IPS-18c (cell line): ENCODE measurements around the gene KRT2.
"Not testable (repeated sequence)": the region's sequence is repeated elsewhere in the genome, so short reads cannot be mapped to it uniquely, and the experiment has no call there.

ENCODE experiments used
- H3K4me3 ChIP-seq: 2 replicates; pipeline ENCODE4 v1.7.0; 2013; ENCODE audit warnings: low read depth, mild to moderate bottlenecking, low read length, moderate library complexity; ENCODE audit not compliant: insufficient read depth
- H3K9me3 ChIP-seq: one replicate; pipeline ENCODE4 v1.6.1; 2013; ENCODE audit warnings: mild to moderate bottlenecking, low read length, moderate library complexity; ENCODE audit not compliant: control insufficient read depth, insufficient read depth

The KRT2 gene

DNA sequence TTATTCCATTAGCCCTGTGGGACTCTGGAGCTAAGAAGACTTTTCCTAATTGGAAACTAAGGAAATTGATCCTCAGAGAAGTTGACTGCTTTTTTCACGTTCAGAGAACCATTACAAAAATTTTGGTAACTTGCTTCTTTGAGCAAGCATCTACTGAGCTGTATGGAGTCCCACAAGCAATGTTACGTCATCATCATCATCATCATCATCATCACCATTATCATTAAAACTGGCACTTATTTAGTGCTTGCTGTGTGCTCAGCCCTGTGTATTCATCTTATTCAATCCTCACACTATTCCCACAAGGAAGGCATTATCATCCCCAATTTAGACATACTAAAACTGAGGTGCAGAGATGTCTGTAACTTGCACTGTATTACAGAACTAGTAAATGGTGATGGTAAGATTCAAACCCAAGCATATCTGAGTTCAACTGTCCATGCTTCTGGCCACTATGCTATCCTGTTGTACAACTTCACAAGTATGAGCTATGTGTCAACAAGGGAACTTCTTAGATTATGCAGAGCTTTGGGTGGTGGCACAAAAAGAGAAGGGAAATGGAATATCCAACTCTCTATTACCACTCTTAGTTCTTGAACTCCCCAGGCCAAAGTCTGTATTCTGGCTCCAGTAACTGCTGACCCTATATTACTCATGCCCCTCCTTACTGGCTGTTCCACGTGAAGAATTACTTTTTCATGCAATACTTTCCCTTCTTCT, 21.9 kb upstream of the KRT2 start:
- no peaks in the 10 kb centered on the region for H3K9me3 ChIP-seq
- H3K4me3 ChIP-seq = no peak overlapping the region

DNA sequence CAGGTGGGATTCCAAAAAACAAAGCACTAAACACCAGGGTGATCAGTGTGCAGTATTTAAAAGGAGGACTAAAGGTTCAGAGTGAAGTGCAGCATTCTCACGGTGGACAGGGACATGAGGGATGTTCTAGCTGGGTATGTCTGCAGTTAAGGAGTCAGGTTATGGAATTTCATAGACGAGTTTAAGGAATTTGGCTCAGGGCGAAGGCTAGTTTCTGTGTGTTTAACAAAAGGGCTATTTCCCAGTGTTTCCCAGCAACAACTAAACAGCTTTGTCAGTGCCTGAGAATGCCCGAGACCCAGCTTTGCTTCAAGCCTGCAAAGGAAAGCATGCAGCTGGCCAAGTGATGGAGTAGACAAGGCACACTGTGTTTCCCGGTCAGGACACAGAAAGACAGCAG, 21.2 kb upstream of the KRT2 start:
- no peaks in the 10 kb centered on the region for H3K9me3 ChIP-seq
- no peak overlapping the region for H3K4me3 ChIP-seq

DNA sequence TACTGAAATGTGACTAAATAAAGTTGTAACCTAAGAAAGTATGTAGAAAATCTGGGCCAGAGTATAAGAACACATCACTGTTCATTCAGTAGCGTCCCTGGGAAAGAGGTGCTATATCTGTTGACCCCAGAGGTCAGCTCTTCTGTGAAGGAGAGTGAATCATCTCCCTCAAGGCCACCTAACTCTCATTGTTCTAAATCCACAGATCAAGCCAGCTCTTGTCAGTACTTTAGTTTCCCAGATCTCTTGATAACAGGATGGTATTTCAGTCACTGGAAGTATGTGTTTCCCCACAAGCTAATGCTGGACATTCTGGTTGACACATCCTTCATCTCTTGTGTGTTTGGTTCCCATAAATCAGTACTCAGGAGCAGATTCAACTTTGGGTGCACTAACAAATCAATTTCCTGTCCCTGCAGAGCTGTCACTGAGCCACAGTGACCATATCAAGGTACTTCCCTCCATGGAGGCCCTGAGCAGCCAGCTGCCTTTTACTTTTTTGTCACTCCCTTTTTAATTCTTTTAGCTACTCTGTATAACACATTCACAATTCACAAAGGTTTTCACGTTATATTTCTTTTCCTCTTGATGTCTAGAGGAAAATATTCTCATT, 20.4 kb upstream of the KRT2 start:
- Histone ChIP-seq H3K4me3 (no peak overlapping the region), H3K9me3 (no peaks in the 10 kb centered on the region)

DNA sequence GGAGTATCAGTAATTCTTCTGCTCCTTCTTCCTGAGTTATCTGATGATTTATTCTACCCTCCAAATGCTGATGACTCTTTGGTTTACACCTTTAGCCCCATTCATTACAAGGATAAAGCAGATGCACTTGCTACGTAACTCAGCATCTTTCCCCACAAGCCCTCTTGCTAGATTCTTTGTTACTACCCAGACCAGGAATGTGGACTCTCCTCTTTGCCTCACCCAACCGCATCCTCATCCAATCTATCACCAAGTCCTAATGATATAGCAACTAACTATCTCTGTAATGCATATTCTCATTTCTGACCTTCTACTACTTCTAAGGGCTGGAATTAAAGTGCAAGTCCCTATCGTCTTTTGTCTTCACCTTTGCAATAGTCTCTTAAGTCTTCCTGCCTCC, 18.9 kb upstream of the KRT2 start:
- H3K4me3 ChIP-seq = no peak overlapping the region
- H3K9me3 ChIP-seq = no peaks in the 10 kb centered on the region

DNA sequence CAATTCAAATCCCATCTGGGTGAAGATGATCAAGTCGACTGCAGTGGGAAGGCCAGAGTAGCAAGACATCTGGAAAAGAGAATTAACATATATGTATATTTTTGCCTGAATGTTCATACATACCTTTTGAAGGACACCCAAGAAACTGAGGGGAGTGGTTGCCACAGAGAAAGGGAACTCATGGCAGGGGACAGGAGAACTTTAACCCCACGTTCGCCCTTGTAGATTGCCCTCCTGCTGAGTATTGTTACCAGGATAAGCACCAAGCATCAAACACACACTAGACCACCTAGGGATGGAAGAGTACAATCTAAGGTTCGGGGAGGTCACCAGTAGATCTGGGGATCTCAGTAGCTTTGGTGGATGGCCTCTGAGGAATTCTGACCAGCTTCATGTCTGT, 18.5 kb upstream of the KRT2 start:
- Histone ChIP-seq H3K4me3 (no peak overlapping the region), H3K9me3 (no peaks in the 10 kb centered on the region)

DNA sequence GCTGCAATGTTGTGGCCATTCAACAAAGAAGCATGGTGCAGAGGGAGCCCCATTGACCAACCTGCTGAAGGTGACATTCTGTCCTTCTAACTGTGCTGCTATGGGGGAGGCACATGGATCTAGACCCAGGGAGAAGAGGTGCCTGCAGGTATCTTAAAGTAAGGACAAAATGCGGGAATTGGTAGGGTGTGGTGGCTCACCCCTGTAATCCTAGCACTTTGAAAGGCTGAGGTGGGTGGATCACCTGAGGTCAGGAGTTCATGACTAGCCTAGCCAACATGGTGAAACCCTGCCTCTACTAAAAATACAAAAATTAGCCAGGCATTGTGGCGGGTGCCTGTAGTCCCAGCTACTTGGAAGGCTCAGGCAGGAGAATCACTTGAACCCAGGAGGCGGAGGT, 17.9 kb upstream of the KRT2 start:
- not testable (repeated sequence) for H3K4me3 ChIP-seq, H3K9me3 ChIP-seq

DNA sequence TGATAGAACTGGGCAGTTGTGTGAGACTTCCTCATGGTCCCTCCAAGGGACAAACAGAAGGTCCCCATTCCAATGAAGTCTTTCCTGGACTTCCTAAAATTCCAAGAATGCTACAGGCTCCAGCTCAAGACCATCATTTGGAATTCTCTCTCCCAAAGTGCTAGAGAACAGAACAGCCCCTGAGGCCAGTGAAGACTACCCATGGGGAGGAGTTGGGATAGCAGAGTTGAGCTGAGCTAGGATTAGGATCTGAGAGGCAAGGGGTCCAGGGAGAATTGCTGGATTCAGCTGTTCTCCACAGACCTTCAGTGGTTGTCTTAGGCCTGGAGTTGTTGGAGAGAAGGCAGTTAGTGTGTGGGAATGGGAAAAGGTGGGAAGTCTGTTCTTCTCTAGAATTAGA, 17.4 kb upstream of the KRT2 start:
- Histone ChIP-seq H3K4me3 (no peak overlapping the region), H3K9me3 (no peaks in the 10 kb centered on the region)

DNA sequence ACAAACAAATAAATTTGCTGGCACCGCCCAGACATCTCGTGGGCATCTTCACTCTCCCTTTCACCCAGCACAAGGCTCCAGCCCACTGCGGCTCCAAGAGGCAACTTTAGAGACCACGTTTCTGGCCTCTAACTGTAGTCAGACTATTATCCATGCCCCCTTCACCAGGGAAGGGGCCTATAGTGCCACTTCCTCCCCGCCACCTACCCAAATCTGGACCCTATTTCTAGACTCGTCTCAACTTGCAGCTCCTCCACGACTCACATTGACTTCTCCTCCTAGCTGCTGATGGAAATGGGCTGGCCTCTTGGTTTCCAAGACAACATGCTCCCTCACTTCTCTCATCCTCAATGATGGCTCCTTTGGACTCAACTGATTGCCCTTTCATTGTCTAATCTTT, 15.9 kb upstream of the KRT2 start:
- Histone ChIP-seq H3K9me3 (no peaks in the 10 kb centered on the region), H3K4me3 (no peak overlapping the region)

DNA sequence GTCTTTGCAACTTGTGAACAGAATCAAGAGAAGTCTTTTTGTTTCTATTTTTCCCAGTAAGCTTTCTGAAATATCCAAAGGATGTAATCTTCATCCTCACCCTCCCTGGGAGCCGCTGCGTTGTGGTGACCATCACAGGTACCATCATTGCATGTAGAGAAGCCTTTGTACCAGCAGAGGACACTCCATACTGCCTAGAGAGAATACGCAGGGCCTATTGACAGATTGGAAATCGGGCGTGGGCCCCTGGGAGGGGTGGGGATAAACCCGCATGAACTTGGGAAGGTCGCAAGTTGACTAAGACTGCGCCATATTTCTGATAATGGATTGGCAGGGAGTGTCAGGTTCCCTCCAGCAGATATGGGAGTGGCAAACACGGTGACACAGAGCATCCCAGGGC, 15.5 kb upstream of the KRT2 start:
- no peak overlapping the region for H3K4me3 ChIP-seq
- no peaks in the 10 kb centered on the region for H3K9me3 ChIP-seq

DNA sequence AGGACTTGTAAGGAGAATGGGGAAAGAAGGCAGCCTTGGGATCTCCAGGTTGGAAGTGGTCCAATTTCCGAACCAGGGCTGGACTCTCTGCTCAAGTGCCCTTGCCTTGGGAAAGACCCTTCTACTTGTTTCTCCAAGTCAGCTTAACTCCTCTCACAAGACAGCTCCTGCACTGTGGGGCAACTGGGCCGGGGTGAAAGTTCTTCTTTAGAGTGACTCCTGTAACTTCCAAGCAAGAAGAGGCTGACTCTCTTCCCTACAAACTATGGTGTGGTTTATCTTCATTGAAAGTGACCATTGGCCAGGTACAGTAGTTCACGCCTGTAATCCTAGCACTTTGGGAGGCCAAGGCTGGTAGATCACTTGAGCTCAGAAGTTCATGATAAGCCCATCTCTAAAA, 14.5 kb upstream of the KRT2 start:
- no peaks in the 10 kb centered on the region for H3K9me3 ChIP-seq
- no peak overlapping the region for H3K4me3 ChIP-seq

DNA sequence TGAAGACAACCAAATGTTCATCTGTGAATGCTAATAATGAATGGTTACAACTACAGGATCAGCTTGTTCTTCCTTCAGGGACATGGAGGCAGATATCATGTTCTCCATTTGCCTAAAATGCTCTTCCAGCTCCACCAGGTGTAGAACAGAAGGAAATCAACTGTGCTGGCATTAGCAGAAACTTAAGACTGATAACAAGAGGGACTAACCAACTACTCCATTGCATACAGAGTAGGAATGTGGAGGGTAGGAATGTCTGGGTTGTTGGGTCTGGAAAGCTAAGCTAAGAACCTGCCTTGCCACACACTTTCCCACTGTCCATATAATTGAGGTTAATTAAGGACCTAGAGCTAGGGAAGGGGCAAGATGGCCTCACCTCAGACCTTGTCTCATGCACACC, 11.4 kb upstream of the KRT2 start:
- Histone ChIP-seq H3K4me3 (no peak overlapping the region), H3K9me3 (no peaks in the 10 kb centered on the region)

DNA sequence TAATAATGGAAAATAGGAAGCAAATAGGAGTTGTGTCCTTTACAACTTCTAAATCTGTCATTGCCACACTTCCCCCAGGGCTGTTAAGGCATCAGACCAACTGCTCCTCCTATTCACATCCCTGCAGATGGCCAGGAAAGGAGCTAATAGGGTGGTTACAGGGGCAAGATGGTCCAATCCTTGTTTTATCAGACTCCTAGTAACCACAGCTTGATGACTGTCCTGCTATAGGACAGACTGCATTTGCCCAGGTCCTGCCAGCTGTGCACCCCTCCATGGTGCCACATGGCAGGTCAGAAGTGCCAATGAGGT, 10.9 kb upstream of the KRT2 start:
- Histone ChIP-seq H3K9me3 (no peaks in the 10 kb centered on the region), H3K4me3 (no peak overlapping the region)

DNA sequence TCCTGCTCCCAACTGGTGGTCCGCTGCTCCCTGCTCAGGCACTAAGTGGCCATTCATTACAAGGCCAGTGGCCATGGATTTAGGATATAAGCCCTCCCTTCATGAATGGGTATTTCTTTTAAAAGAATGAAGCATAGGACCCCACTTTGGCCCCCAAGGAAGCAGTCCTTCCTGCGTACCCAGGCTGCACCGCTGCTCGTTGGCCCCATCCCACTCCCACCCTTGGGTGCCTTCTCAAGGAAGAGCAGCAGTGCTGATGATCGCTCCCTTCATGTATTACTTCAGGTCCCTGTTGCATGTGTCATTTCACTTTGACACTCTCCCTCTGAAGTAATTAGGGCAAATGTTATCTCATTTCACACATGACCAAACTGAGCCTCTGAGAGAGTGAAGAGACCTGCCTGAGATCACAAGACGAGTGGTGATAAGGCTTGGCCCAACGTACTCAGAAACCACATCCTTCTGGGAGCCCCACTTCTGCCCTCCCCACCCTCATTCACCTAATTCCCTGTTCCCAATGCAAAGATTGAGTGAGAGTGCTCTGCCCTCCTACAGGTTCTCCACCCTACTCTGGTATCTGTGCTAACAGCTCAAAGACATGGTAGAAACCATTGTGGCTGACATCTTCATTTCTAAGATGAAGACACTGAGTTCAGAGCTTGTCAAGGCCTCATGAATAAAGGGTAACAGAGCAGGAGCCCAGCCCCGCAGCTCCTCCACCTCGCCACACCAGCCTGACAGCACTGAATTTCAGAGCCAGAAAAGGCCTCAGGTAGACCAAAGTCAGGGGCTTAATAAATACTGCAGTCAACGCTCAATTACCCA, 10.3 kb upstream of the KRT2 start:
- H3K9me3 ChIP-seq = no peaks in the 10 kb centered on the region
- H3K4me3 ChIP-seq = no peak overlapping the region

DNA sequence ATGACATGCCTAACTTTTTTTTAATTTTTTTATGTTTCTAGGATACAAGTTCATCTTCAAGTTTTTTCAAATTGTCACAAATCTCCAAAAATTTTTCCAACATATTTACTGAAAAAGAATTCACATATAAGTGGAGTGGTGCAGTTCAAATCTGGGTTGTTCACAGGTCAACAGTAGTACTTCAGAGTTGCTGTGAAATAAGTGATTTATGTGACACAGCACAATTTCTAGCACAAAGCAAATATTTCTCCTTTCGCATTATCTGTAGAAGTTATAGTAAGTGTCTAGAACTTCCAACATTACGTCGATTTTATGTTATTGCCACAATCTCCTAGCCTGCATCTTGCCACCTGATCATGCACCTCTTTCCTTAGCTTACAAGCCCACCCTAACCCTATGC, 9.7 kb upstream of the KRT2 start:
- no peak overlapping the region for H3K4me3 ChIP-seq
- no peaks in the 10 kb centered on the region for H3K9me3 ChIP-seq

DNA sequence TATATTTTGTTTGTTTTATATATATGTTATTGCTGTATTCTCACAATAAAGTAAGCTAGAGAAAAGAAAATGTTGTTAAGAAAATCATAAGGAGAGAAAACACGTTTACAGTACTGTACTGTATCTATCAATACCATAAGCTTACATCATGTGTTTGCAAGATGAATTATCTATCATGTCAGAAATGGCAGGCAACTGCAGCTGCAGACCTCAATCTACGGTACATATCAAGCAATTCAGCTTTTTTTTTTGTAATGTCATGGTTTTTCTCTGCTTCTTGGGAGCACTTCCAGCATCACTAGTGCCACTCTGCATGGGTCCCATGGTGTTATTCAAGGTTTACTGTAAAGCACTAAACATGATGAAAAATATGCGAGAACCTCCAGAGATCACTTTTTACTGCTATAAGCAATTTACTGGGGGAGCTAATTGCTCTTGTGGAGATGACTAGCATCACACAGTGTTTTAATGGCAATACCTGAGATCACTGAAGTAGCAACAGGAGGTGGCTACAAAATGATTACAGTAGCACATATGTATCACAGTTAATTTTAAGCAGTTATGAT, 9.0 kb upstream of the KRT2 start:
- H3K9me3 ChIP-seq = no peaks in the 10 kb centered on the region
- no peak overlapping the region for H3K4me3 ChIP-seq

DNA sequence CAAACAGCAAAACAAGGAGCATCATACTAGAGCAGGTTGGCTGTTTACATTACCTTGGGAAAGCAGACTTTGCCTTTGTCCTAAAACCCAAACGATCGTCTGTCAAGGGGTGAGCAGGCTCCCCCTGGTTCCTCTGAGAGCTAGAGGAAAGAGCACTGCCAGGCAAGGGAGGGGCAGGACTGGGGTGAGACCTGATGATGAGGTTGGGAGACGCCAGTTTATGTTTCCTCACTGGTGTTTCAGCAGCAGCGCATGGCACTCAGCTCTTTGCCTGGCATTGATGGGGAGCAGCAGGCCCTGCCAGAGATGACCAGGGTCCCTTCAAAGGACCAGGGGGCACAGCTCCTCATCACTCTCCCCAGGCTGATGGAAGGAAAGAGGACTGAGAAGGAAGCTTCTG, 7.9 kb upstream of the KRT2 start:
- Histone ChIP-seq H3K4me3 (no peak overlapping the region), H3K9me3 (no peaks in the 10 kb centered on the region)

DNA sequence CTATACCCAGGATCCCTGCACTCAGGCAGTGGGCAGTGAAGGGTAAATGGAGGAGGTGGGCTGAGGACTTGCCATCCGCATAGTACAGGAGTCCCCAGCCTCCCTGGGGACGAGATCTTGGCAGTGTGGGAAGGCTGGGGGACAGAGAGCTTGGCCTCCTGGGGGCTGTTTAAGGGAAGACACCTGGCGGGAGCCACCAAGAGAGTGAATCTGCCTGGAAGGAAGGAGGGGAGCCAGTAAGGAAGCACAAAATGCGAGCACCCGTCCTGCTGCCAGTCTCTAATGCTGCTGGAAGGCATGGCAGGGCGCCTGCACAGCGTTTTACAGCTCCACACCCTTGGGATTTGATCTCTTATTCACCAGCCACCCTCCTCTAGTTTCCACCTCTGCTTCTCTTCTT, 7.4 kb upstream of the KRT2 start:
- no peak overlapping the region for H3K4me3 ChIP-seq

DNA sequence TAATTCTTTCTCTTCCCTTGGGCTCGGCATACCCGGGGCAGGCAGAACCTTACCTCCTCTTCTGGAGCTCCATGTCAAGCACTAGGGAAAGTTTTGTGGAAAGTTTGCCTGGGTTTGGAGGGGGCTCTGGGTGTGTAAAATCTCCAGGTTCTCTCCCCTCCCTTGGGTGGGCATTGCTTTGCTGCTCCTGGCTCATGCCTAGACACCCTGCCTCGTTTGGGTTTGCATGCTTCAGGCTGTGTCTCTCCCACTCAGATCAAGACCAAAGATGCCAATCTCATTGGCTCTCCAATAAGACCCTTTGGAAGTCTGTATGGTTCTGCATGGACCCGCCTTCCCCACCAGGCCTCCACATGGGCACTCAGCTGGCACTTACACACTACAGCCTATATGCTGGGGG, 6.2 kb upstream of the KRT2 start:
- Histone ChIP-seq H3K4me3 (no peak overlapping the region), H3K9me3 (no peaks in the 10 kb centered on the region)

More for the DNA sequence above, 7.4 kb upstream of the KRT2 start:
- H3K9me3 ChIP-seq = no peaks in the 10 kb centered on the region
